Peyer's patch (tissue), 4 donors: ENCODE measurements around the gene ADAMTS2.

Source experiments
- POLR2A ChIP-seq, 2 donors: fragments of 450-650 bp; IDR thresholded peaks; one replicate each; pipeline ENCODE4 v1.5.1; 2017; ENCODE audit warnings: antibody characterized with exemption in 2 of 2, mild to moderate bottlenecking in 2 of 2, moderate library complexity in 2 of 2
- TF ChIP-seq, protein P1 (sequence below), 6 experiments: fragments of 450-650 bp in 4 of 6; fragments of 200-600 bp in 2 of 6; sonication (generic) in 1 of 6; IDR thresholded peaks; one replicate each; pipeline ENCODE4 v1.5.1; 2017 to 2019; ENCODE audit warnings: antibody characterized with exemption in 6 of 6, mild to moderate bottlenecking in 3 of 6, moderate library complexity in 1 of 6

DNA sequence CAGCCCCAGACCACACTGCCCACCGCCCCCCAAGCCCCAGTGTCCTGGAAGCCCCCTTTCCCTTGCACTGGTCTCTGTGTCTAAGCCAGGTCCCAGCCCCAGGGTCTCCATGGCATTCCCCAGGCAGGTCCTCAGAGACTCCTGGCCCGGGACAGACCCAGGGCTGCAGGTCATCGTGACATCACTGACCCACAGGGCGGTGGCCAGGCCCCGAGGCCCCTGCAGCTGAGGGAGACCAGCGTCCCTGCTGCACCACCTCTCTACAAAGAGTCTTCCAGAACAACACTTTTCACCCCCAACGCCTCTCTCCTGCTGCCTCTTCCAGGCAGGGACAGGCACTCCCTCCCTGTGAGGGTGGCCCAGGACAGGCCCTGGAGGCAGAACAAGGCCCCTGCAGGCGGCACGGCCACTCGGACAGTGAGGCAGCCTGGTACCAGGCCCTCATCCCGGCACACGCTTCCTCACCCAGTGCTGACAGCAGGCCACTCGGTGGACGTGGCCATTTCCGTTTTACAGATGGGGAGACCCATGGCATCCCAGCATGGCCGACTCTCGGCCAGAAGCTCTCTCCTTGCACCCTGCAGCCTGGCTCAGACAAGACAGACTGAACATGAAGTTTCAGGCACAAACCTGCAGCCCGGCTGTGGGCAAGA is 136.4 kb downstream of the ADAMTS2 start:
- TF ChIP-seq, protein P1, sequence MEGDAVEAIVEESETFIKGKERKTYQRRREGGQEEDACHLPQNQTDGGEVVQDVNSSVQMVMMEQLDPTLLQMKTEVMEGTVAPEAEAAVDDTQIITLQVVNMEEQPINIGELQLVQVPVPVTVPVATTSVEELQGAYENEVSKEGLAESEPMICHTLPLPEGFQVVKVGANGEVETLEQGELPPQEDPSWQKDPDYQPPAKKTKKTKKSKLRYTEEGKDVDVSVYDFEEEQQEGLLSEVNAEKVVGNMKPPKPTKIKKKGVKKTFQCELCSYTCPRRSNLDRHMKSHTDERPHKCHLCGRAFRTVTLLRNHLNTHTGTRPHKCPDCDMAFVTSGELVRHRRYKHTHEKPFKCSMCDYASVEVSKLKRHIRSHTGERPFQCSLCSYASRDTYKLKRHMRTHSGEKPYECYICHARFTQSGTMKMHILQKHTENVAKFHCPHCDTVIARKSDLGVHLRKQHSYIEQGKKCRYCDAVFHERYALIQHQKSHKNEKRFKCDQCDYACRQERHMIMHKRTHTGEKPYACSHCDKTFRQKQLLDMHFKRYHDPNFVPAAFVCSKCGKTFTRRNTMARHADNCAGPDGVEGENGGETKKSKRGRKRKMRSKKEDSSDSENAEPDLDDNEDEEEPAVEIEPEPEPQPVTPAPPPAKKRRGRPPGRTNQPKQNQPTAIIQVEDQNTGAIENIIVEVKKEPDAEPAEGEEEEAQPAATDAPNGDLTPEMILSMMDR (IDR thresholded peaks at IDR 0.05), result no peak
- TF ChIP-seq POLR2A (IDR thresholded peaks at IDR 0.05), result no peak
